ENCODE results near the gene RAPGEF4. TPM values are rescaled to one million over a fixed set of nuclear protein-coding genes. Genes with fewer than 3 reads are reported as not detected.

RAPGEF4 gene
- total RNA-seq, 1 donor from 2014 or later: 0.57 TPM

DNA sequence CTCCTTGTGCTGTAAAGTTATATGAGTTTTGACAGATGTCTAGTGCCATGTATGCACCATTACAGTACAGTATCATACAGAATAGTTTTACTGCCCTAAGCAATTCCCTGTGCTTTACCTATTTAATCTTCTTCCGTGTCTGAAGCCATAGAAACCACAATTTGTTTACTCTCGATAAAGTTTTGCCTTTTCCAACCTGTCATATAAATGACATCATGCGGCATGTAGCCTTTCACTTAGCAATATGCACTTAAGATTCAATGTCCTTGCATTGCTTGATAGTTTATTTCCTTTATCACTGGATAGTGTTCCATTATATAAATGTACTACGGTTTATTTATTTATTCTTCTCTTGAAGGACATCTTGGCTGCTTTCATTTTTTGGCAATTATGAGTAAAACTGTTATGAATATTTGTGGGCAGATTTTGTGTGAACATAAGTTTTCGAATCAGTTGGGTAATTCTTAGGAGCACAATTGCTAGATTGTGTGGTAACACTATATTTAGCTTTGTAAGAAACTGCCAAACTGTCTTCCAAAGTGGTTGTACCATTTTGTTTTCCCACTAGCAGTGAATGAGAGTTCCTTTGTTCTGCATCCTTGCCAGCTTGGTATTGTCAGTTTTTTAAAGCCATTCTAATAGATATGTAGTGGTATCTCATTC, 203.2 kb downstream of the RAPGEF4 start:
- DNase-seq (ENCODE audit: low spot score): no peak
- H3K4me3 Mint-ChIP-seq (ENCODE audit: unreplicated experiment): no peak overlapping the region
- peaks cover 1% of the 10 kb centered on the region for H3K36me3 Mint-ChIP-seq (ENCODE audit: low read depth)
- no peaks in the 10 kb centered on the region for H3K4me1 Mint-ChIP-seq (ENCODE audit: low read depth)
- peaks cover 24% of the 10 kb centered on the region for H3K9me3 Mint-ChIP-seq (ENCODE audit: low read depth)
- TF ChIP-seq, protein P1, sequence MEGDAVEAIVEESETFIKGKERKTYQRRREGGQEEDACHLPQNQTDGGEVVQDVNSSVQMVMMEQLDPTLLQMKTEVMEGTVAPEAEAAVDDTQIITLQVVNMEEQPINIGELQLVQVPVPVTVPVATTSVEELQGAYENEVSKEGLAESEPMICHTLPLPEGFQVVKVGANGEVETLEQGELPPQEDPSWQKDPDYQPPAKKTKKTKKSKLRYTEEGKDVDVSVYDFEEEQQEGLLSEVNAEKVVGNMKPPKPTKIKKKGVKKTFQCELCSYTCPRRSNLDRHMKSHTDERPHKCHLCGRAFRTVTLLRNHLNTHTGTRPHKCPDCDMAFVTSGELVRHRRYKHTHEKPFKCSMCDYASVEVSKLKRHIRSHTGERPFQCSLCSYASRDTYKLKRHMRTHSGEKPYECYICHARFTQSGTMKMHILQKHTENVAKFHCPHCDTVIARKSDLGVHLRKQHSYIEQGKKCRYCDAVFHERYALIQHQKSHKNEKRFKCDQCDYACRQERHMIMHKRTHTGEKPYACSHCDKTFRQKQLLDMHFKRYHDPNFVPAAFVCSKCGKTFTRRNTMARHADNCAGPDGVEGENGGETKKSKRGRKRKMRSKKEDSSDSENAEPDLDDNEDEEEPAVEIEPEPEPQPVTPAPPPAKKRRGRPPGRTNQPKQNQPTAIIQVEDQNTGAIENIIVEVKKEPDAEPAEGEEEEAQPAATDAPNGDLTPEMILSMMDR (IDR thresholded peaks at IDR 0.05): no peak
- H3K27ac Mint-ChIP-seq (ENCODE audit: unreplicated experiment): no peak overlapping the region
- H3K27me3 Mint-ChIP-seq (ENCODE audit: low read depth): no peaks in the 10 kb centered on the region

DNA sequence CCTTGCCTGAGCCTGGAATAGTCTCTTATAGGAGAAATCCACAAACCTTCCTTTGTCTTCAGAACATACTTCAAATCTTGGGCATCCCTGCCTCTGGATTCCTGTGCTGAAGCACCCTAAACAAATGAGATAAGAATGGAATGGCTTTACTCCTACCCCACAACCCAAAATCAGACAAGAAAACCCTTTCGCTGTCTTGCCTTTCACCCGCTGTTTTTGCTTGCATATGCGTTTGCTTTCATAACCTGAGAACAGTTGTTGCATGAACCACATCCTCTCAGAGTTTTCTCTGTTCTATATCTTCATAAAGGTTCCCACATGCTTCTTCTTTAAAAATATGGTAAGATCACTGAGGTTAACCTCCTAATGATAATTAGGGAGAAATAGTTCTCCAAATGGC, 207.9 kb downstream of the RAPGEF4 start:
- H3K36me3 Mint-ChIP-seq (ENCODE audit: low read depth): peaks cover 1% of the 10 kb centered on the region
- no peaks in the 10 kb centered on the region for H3K27me3 Mint-ChIP-seq (ENCODE audit: low read depth)
- no peak for DNase-seq (ENCODE audit: low spot score)
- no peak overlapping the region for H3K4me3 Mint-ChIP-seq (ENCODE audit: unreplicated experiment)
- H3K27ac Mint-ChIP-seq (ENCODE audit: unreplicated experiment): no peak overlapping the region
- peaks cover 18% of the 10 kb centered on the region for H3K4me1 Mint-ChIP-seq (ENCODE audit: low read depth)
- TF ChIP-seq, protein P1 (IDR thresholded peaks at IDR 0.05): no peak
- peaks cover 27% of the 10 kb centered on the region for H3K9me3 Mint-ChIP-seq (ENCODE audit: low read depth)

DNA sequence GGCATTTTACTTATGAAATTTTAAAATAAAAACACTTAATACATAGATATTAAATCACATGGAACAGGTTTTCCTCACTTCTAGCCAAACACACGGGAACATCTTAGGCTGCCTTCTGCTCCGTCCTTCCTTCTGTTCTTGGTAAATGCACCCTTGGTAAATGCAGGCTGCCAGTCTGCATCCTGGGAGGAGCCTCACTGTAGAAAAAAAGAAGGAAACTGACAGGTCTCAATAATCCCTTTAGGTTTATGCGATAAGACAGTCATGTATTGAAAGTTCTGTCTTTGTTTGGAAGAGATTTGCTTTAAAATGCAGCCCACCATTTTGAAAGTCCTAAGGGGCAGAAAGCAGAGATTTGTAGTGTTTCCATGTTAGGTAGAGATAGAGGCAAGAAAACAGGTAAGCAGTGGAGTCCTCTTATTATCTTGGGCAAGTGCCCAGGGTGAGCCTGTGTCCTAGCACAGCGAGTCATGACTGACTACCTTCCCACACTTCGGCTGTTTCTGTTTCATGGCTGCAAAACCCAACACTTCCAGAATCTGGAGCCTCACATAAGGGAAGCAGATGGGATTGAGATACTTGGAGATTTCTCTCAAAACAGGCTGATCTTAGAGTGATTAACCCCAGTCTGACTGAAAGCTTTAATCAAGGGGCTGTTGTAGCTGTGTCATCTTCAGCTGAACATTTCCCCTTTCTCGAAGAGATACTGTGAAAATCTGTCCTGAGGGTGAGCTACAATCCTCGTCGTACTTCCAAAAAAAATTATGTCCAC, 208.6 kb downstream of the RAPGEF4 start:
- Mint-ChIP-seq H3K27me3 (ENCODE audit: low read depth) (no peaks in the 10 kb centered on the region), H3K9me3 (ENCODE audit: low read depth) (peaks cover 21% of the 10 kb centered on the region), H3K36me3 (ENCODE audit: low read depth) (peaks cover 1% of the 10 kb centered on the region), H3K4me3 (ENCODE audit: unreplicated experiment) (no peak overlapping the region), H3K27ac (ENCODE audit: unreplicated experiment) (no peak overlapping the region), H3K4me1 (ENCODE audit: low read depth) (peaks cover 25% of the 10 kb centered on the region)
- TF ChIP-seq, protein P1 (IDR thresholded peaks at IDR 0.05): no peak
- no peak for DNase-seq (ENCODE audit: low spot score)

DNA sequence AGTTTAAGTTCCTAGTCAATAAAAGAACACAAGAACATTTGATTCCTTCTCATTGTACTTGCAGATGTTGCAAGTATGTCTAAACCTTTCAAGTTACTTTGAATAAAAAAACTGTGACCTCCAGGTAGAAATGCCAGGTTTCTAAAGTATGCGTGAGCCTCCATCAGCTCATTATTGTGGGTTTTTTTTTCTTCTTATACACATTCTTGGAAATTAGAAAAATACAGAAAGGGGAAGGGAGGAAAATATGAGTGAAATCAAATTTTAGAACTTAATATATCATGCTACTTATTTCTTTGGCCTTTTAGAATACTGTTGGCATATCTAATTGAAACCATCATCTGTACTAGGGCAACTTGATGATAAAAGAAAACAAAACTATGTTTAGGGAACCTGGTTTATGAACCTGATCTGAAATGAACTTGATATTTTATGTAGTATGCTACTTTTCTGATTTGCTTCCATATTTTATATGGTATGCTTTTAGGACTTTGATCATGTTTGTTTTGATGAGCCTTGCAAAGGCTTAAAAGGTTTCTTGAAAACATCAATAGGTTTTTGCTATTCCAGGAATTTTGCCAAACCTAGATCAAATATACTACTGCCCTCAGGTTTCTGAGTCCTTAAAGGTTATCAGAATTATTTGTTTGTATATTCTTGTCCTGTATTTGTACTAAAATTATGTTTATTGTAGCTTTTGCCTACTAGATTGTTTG, 209.3 kb downstream of the RAPGEF4 start:
- H3K36me3 Mint-ChIP-seq (ENCODE audit: low read depth): peaks cover 1% of the 10 kb centered on the region
- no peak for DNase-seq (ENCODE audit: low spot score)
- H3K9me3 Mint-ChIP-seq (ENCODE audit: low read depth): peaks cover 14% of the 10 kb centered on the region
- H3K27ac Mint-ChIP-seq (ENCODE audit: unreplicated experiment): no peak overlapping the region
- no peaks in the 10 kb centered on the region for H3K27me3 Mint-ChIP-seq (ENCODE audit: low read depth)
- H3K4me3 Mint-ChIP-seq (ENCODE audit: unreplicated experiment): no peak overlapping the region
- TF ChIP-seq, protein P1 (IDR thresholded peaks at IDR 0.05): no peak
- peaks cover 28% of the 10 kb centered on the region for H3K4me1 Mint-ChIP-seq (ENCODE audit: low read depth)

DNA sequence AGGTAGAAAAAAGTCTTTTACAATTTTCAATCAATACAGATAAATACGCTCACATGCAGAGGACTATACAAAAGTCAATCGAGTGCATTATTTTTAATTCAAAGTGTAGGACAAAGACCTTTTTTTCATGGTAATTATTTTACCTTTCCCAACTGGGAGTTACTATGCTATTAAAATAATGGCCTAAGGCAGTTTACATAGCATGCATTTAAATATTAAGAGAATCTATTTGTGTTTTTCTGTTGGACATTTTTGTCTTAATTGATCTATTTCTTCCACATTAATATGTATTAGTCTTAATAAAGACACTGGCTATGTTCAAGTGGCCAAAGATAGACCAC, 209.8 kb downstream of the RAPGEF4 start:
- Mint-ChIP-seq H3K27ac (ENCODE audit: unreplicated experiment) (no peak overlapping the region), H3K4me3 (ENCODE audit: unreplicated experiment) (no peak overlapping the region), H3K27me3 (ENCODE audit: low read depth) (no peaks in the 10 kb centered on the region), H3K4me1 (ENCODE audit: low read depth) (peaks cover 28% of the 10 kb centered on the region), H3K36me3 (ENCODE audit: low read depth) (no peaks in the 10 kb centered on the region), H3K9me3 (ENCODE audit: low read depth) (peaks cover 8% of the 10 kb centered on the region)
- TF ChIP-seq, protein P1 (IDR thresholded peaks at IDR 0.05): no peak
- no peak for DNase-seq (ENCODE audit: low spot score)
